ENCODE data around the gene KRTAP3-3. TPM values are rescaled to one million over a fixed set of nuclear protein-coding genes. Genes with fewer than 3 reads are reported as not detected.

Gene KRTAP3-3
- total RNA-seq, 2 donors from 2014 or later, result not detected

- 17% methylated on average over 1 of the region's 1 CpG for WGBS
- no peaks in the 10 kb centered on the region for H3K4me1 ChIP-seq (replicated peaks)
- H3K9me3 ChIP-seq, result no peaks in the 10 kb centered on the region
- H3K36me3 ChIP-seq, result no peaks in the 10 kb centered on the region
- H3K27ac ChIP-seq, result no peak overlapping the region
- intact Hi-C loops (cut with DNase I), result no loop called here
- H3K27me3 ChIP-seq (replicated peaks; ENCODE audit: insufficient read depth), result no peaks in the 10 kb centered on the region
- no peak for DNase-seq (ENCODE audit: low spot score)
- H3K4me3 ChIP-seq, result no peak overlapping the region
- TF ChIP-seq POLR2AphosphoS5 (IDR thresholded peaks at IDR 0.05), result no peak
- no peak for TF ChIP-seq POLR2A (IDR thresholded peaks at IDR 0.05)
- no peak for TF ChIP-seq CTCF (IDR thresholded peaks at IDR 0.05)
These were observed 19.6 kb upstream of the KRTAP3-3 start for GRCh38 chr17:41013606-41014005.

GRCh38 chr17:41013181-41013580 lies 19.2 kb upstream of the KRTAP3-3 start:
- Histone ChIP-seq H3K9me3 (no peaks in the 10 kb centered on the region), H3K27ac (no peak overlapping the region), H3K27me3 (replicated peaks; ENCODE audit: insufficient read depth) (no peaks in the 10 kb centered on the region), H3K4me3 (no peak overlapping the region), H3K36me3 (no peaks in the 10 kb centered on the region), H3K4me1 (replicated peaks) (no peaks in the 10 kb centered on the region)
- intact Hi-C loops (cut with DNase I), result no loop called here
- DNase-seq (ENCODE audit: low spot score), result no peak
- WGBS, result 80% methylated on average over 3 of the region's 3 CpGs
- no peak for TF ChIP-seq POLR2A (IDR thresholded peaks at IDR 0.05)
- TF ChIP-seq POLR2AphosphoS5 (IDR thresholded peaks at IDR 0.05), result no peak
- TF ChIP-seq CTCF (IDR thresholded peaks at IDR 0.05), result no peak

- intact Hi-C loops (cut with DNase I), result no loop called here
These were observed 18.6 kb upstream of the KRTAP3-3 start for GRCh38 chr17:41012326-41013120.

GRCh38 chr17:41010441-41010840 lies 16.5 kb upstream of the KRTAP3-3 start:
- intact Hi-C loops (cut with DNase I), result no loop called here
- H3K9me3 ChIP-seq, result no peaks in the 10 kb centered on the region
- no peak overlapping the region for H3K4me3 ChIP-seq
- H3K36me3 ChIP-seq, result no peaks in the 10 kb centered on the region
- H3K27ac ChIP-seq, result no peak overlapping the region
- H3K27me3 ChIP-seq (replicated peaks; ENCODE audit: insufficient read depth), result no peaks in the 10 kb centered on the region
- no peak for DNase-seq (ENCODE audit: low spot score)
- H3K4me1 ChIP-seq (replicated peaks), result no peaks in the 10 kb centered on the region
- TF ChIP-seq CTCF (IDR thresholded peaks at IDR 0.05), result no peak

More at GRCh38 chr17:41012326-41013120, 18.6 kb upstream of the KRTAP3-3 start:
- no peak for TF ChIP-seq CTCF (IDR thresholded peaks at IDR 0.05)
- TF ChIP-seq POLR2A (IDR thresholded peaks at IDR 0.05), result no peak
- no peak for TF ChIP-seq POLR2AphosphoS5 (IDR thresholded peaks at IDR 0.05)
- no peak overlapping the region for H3K27ac ChIP-seq
- H3K4me3 ChIP-seq, result no peak overlapping the region
- H3K27me3 ChIP-seq (replicated peaks; ENCODE audit: insufficient read depth), result no peaks in the 10 kb centered on the region
- 82% methylated on average over 6 of the region's 6 CpGs for WGBS
- DNase-seq (ENCODE audit: low spot score), result no peak
- H3K9me3 ChIP-seq, result no peaks in the 10 kb centered on the region
- H3K36me3 ChIP-seq, result no peaks in the 10 kb centered on the region
- H3K4me1 ChIP-seq (replicated peaks), result no peaks in the 10 kb centered on the region

GRCh38 chr17:41009936-41010335 lies 16.0 kb upstream of the KRTAP3-3 start:
- Histone ChIP-seq H3K36me3 (no peaks in the 10 kb centered on the region), H3K27ac (no peak overlapping the region), H3K27me3 (replicated peaks; ENCODE audit: insufficient read depth) (no peaks in the 10 kb centered on the region), H3K9me3 (no peaks in the 10 kb centered on the region), H3K4me3 (no peak overlapping the region), H3K4me1 (replicated peaks) (no peaks in the 10 kb centered on the region)
- TF ChIP-seq POLR2AphosphoS5 (IDR thresholded peaks at IDR 0.05), result no peak
- TF ChIP-seq POLR2A (IDR thresholded peaks at IDR 0.05), result no peak
- no peak for TF ChIP-seq CTCF (IDR thresholded peaks at IDR 0.05)
- DNase-seq (ENCODE audit: low spot score), result no peak
- WGBS, result 61% methylated on average over 1 of the region's 1 CpG
- intact Hi-C loops (cut with DNase I), result no loop called here

All from prostate gland (tissue), 2 donors.